ENCODE measurements around the gene CTPS1. TPM values are rescaled to one million over a fixed set of nuclear protein-coding genes. Genes with fewer than 3 reads are reported as not detected.

CTPS1 gene
- total RNA-seq, 1 donor from 2014 or later: 65.4 TPM

Other genes starting within 250 kb of the CTPS1 start
- gene KCNQ4, start 195.9 kb upstream of the CTPS1 start, total RNA-seq: 0.88 and 1.0 TPM in 2 replicates
- gene CITED4, start 117.3 kb upstream of the CTPS1 start, total RNA-seq: 14.1 and 16.7 TPM in 2 replicates
- 0.20 and 0.34 TPM in 2 replicates for gene SLFNL1, start 42.0 kb downstream of the CTPS1 start, total RNA-seq

All from T-helper 1 cell treated with Interleukin-12 subunit alpha and Interleukin-12 subunit beta and Interleukin-4 antibody, amounts not matched to agents 30 ng/mL and 1 ng/mL, for 36 hours (primary cell).